ENCODE measurements around the gene ETFA.

The ETFA gene

GRCh38 chr15:76215634-76216033, 95.6 kb downstream of the ETFA start:
- DNase-seq (ENCODE audit: low read depth) = no peak

DNA sequence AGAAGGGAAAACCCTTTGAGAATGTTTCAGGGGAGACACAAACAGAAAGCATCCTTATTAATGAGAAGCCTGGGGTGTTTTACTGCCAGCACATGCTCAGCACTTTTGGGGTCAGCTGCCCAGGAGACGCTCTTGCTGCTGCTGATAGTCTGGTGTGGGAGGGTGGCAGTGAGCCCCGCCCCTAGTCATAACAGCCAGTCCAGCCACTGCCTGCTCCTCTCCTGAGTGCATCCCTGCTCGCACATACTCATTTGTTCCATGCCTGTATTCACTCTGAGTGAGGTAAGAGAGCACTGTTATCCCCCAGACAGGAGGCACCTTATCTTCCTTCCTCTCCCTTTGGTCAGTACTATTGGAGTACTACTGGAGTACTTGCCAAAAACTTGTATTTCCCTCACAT, 101.3 kb downstream of the ETFA start:
- no peak for DNase-seq (ENCODE audit: low read depth)

DNA sequence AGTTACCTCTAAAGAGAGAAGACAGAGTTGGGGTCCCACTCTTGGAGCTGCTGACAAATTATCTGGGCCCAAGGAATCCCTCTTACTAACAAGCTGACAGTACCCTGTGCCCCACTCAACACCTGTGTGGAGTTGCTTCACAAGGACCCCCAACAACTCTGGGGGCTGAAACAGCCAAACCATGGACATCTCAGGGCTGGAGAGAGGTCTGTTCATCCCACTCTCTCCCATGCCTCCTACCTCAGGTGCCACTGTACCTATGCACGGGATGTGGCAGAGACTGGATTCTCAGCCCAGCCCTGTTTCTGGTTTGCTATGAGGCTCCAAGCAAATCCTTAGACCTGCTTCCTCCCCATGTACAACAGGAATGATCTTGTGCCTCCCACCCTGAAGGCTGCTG, 101.7 kb downstream of the ETFA start:
- no peak for DNase-seq (ENCODE audit: low read depth)

- DNase-seq (ENCODE audit: low read depth) = peak; percentile 21
Measured at GRCh38 chr15:76208786-76209424, 102.4 kb downstream of the ETFA start.

- DNase-seq (ENCODE audit: low read depth) = no peak
Measured at GRCh38 chr15:76208084-76208785, 103.0 kb downstream of the ETFA start.

DNA sequence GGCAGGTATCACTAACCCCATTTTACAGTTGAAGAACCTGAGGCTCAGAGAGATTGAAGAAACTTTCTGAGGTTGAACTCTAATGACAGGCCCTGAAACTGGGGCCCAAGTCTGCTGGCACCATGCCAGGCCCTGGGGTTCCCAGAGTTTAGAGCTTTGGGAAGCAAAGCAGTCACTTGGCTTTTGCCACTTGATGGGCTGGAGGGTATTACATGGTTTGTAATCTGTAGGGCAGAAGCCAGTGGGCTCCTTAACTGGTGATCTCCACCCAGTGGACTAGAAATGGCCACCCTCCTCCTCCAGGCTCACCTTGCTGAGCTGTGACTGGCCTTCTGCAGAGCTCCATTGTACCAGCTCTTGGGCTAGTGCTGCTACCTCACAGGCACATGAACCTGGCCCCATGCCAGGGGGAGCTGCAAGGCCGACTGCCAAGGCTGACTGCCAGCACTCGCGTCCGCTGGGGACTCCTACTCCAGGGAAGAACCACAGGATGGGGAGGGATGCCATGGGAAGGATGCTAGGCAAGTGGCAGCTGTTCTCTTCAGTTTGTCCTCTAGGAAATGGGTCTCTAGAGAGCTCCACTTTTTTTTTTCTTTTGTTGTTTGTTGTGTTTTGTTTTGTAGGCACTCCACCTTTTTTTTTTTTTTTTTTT, 104.8 kb downstream of the ETFA start:
- no peak for DNase-seq (ENCODE audit: low read depth)

- DNase-seq (ENCODE audit: low read depth) = no peak
Measured at GRCh38 chr15:76204916-76205460, 106.3 kb downstream of the ETFA start.

DNA sequence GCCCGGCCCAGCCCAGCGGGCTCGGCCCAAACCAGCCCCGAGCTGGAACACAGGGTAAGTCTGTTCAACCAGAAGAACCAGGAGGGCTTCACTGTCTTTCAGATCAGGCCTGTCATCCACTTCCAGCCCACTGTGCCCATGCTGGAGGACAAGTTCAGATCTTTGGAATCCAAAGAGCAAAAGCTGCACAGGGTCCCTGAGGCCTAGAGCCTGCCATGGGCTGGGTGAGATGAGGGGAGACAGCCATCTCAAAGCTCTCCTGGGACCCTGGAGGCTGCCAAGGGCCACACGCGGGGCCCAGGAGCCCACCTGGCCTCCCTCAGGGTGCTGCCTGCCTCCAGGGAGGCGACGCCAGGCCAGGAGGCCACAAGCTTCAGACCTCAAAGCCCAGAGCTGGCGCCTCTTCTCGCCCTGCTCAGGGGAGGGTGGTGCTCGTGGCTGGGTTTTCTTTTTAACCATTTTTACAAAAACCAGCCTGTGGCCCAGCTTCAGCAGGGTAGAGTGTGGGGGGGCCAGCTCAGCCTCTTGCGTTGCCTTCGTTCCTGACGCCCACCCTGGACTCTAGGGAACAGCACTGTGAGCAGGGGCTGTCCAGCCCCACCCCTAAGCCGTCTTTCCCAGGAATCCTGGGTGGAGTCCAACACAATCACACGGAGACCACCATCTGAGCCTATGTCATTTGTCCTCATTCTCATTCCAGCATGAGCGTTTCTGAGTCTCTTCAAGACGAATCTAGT, 107.0 kb downstream of the ETFA start:
- no peak for DNase-seq (ENCODE audit: low read depth)

GRCh38 chr15:76203346-76204108, 107.7 kb downstream of the ETFA start:
- no peak for DNase-seq (ENCODE audit: low read depth)

DNA sequence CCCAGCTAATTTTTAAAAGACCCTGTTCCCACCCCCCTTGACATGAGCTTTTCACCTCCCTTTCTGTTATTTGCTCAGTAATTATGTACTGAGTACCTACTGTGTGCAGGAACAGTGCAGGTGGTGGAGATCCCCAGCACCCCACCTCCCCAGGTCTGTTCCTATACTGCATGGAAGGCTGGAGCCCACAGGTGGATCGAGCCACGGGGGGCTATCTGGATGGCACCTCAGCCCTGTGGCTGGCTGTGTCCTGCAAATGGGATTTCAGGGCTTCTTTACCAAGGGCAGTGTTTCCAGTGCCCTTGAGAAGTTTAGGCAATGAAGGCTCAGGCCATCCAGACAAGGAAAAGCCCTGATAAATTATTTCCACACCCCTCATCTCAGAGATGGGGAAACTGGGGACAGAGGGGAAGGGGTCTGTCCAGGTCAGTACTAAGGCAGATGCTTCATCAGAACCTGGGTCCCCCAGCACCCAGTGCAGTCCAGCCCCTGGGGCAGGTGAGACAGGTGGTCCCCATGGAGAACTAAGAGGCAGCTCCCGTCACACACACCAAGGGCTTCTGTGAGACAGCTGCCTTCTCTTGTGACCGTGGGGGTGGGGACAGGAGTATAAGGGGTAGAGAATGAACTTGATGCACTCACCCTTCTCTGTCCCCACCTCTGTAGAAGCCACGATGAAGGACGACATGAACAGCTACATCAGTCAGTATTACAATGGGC, 109.6 kb downstream of the ETFA start:
- DNase-seq (ENCODE audit: low read depth) = no peak

DNA sequence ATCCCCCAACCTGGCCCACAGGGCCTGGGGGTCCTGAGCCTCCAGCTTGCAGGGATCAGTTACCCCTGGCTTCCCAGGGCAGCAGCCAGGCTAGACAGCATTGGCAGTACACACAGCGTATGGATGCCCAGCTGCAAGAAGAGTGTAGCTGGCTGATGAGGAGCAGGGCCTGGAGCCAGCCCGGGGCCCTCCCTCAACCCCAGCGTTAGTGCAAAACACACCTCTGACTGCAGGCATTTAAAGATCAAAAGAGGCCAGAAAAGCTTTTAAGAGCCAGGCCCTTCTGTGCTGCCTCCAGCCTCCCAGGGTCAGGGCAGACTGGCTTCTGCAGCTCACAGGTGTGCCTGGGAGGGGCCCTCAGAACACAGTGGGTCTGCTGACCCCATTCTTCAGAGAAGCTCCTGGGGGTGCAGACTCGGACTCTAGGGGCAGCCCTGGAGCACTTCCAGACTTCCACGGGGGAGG, 110.6 kb downstream of the ETFA start:
- no peak for DNase-seq (ENCODE audit: low read depth)

DNA sequence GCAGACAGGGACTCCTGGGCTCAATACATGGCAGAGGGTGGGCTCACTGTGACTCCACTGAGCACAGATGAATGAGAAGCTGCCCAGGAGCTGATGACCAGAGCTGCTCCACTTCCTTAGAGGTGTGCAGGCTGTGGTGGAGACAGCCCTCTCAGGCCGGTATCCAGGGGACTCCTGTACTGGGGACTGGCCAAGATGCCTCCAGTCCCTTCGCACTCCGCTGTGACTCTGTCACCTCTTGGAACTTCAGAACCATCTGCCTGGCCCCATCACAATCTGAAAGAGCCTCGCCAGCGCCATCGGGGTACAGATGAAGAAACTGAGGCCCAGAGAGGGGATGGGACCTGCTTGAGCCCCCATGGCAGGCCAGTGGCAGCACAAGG, 111.2 kb downstream of the ETFA start:
- no peak for DNase-seq (ENCODE audit: low read depth)

GRCh38 chr15:76199106-76200082, 111.9 kb downstream of the ETFA start:
- peak; percentile 91 for DNase-seq (ENCODE audit: low read depth)

GRCh38 chr15:76198456-76199105, 112.7 kb downstream of the ETFA start:
- DNase-seq (ENCODE audit: low read depth) = no peak

DNA sequence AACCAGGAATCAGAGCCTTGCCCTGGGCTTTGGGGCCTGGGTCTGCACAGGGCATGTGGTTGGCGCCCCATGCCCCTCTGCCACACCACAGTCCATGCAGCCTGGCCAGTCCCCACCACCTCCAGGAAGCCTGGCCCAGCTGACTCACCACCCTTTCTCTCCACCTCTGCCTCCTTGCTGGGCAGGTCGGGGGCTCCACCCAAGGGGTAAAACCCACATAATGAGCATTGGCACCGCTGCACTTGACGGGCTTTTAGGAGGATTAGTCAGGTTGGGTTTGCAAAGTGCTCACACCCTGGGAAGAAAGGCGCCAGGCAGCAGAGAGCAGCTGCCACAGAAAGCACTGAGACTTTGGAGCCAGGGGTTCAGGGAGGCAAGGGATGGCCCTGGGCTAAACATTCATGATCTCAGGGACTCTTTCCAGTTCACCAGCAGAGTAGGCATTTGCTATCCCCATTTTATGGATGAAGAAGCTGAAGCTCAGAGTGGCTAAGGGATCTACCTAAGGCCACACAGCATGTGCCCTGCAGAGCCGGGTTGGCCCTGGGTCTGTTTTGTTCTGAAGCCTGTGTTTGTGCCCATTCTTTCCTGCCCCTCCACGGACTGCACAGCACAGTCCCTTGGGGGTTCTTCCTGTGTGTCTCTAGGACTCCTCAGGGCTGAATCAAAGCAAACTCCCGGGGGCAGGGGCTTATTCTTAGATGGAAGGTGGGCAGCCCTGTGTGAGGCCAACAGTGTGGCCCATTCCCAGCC, 113.4 kb downstream of the ETFA start:
- no peak for DNase-seq (ENCODE audit: low read depth)

- DNase-seq (ENCODE audit: low read depth) = peak; percentile 93
Measured at GRCh38 chr15:76196269-76197231, 114.7 kb downstream of the ETFA start.
